Hepatocyte (in vitro differentiated cells): ENCODE data around the gene TPSG1. TPM values are rescaled to one million over a fixed set of nuclear protein-coding genes. Genes with fewer than 3 reads are reported as not detected.
"Not testable (repeated sequence)": the region's sequence is repeated elsewhere in the genome, so short reads cannot be mapped to it uniquely, and the experiment has no call there.

Experiments used
- DNase-seq: peaks from one replicate; pipeline ENCODE4 v3.0.0-alpha.2; 2016; ENCODE audit warnings: low spot score
- H2AFZ ChIP-seq: fragments of 200-600 bp; sonication (generic); 2 replicates; pipeline ENCODE4 v1.6.0; 2016; ENCODE audit warnings: antibody characterized with exemption, mild to moderate bottlenecking
- H3K27ac ChIP-seq: fragments of 200-600 bp; sonication (generic); 2 replicates; pipeline ENCODE4 v1.5.1; 2016; ENCODE audit warnings: mild to moderate bottlenecking
- H3K27me3 ChIP-seq: fragments of 200-600 bp; sonication (generic); 2 replicates; pipeline ENCODE4 v1.6.1; 2016
- H3K36me3 ChIP-seq: fragments of 200-600 bp; sonication (generic); replicated peaks from 2 replicates; pipeline ENCODE4 v1.5.1; 2016; ENCODE audit warnings: low read depth; ENCODE audit not compliant: insufficient read depth
- H3K4me1 ChIP-seq: fragments of 200-600 bp; sonication (generic); 2 replicates; pipeline ENCODE4 v1.5.1; 2016; ENCODE audit warnings: mild to moderate bottlenecking, moderate library complexity; ENCODE audit not compliant: insufficient read depth
- H3K4me2 ChIP-seq: fragments of 200-600 bp; sonication (generic); 2 replicates; pipeline ENCODE4 v1.6.0; 2016
- H3K4me3 ChIP-seq: fragments of 200-600 bp; sonication (generic); 2 replicates; pipeline ENCODE4 v1.5.1; 2016; ENCODE audit warnings: mild to moderate bottlenecking
- H3K79me2 ChIP-seq: fragments of 200-600 bp; sonication (generic); 2 replicates; pipeline ENCODE4 v1.6.0; 2017; ENCODE audit warnings: mild to moderate bottlenecking
- H3K9me2 ChIP-seq: fragments of 200-600 bp; sonication (generic); replicated peaks from 2 replicates; pipeline ENCODE4 v1.6.0; 2017; ENCODE audit warnings: mild to moderate bottlenecking; ENCODE audit not compliant: insufficient read depth
- H3K9me3 ChIP-seq: fragments of 200-600 bp; sonication (generic); 2 replicates; pipeline ENCODE4 v1.5.1; 2016; ENCODE audit warnings: low read depth, mild to moderate bottlenecking
- H4K20me1 ChIP-seq: fragments of 200-600 bp; sonication (generic); 2 replicates; pipeline ENCODE4 v1.6.0; 2016; ENCODE audit warnings: mild to moderate bottlenecking; ENCODE audit not compliant: insufficient read depth, poor library complexity, severe bottlenecking
- EZH2 ChIP-seq: fragments of 200-600 bp; sonication (generic); IDR thresholded peaks from 2 replicates; pipeline ENCODE4 v1.6.1; 2016; ENCODE audit warnings: antibody characterized with exemption, mild to moderate bottlenecking, borderline replicate concordance
- EZH2phosphoT487 ChIP-seq: fragments of 200-600 bp; sonication (generic); IDR thresholded peaks from one replicate; pipeline ENCODE4 v1.6.1; 2018; ENCODE audit warnings: antibody characterized with exemption, mild to moderate bottlenecking, low read depth, moderate library complexity; ENCODE audit not compliant: unreplicated experiment, severe bottlenecking
- WGBS: methylation state at CpG from one replicate; pipeline ENCODE4 v1.1.6; 2016; ENCODE audit warnings: low lambda C conversion rate; ENCODE audit errors: missing lambda C conversion rate; 5-methylcytosine and 5-hydroxymethylcytosine counted together
- polyA plus RNA-seq: library from polyadenylated mRNA; unstranded; fragments of >200 nt; fragmentation: Nextera tagmentation; extraction: Ambion mirVana; gene quantifications from 2 replicates; pipeline ENCODE4 v1.2.1, GENCODE V29; 2016
- total RNA-seq: library from RNA; depleted of rRNA; stranded (reverse); fragments of >200 nt; gene quantifications from 2 replicates; pipeline ENCODE4 v1.2.3, GENCODE V29; 2014
- TF ChIP-seq, protein P1 (sequence below): fragments of 200-600 bp; sonication (generic); IDR thresholded peaks from 2 replicates; pipeline ENCODE4 v1.5.1; 2016; ENCODE audit warnings: antibody characterized with exemption, mild to moderate bottlenecking; ENCODE audit not compliant: poor library complexity

The TPSG1 gene
- total and polyA plus RNA-seq, 2 experiments from 2014 or later, result 0.67 to 2.0 TPM

DNA sequence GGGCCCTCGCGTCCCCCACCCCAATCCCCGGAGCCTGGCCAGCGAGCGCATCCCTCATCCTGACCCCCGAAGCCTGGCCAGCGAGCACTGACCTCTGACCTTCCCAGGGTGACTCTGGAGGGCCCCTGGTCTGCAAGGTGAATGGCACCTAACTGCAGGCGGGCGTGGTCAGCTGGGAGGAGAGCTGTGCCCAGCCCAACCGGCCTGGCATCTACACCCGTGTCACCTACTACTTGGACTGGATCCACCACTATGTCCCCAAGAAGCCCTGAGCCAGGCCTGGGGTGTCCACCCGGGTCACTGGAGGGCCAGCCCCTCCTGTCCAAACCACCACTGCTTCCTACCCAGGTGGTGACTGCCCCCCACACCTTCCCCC, 33.1 kb upstream of the TPSG1 start:
- no peak for DNase-seq
- Histone ChIP-seq H3K4me2 (no peak overlapping the region), H3K9me2 (no peaks in the 10 kb centered on the region), H3K27me3 (peaks cover 8% of the 10 kb centered on the region), H4K20me1 (no peaks in the 10 kb centered on the region), H3K9me3 (no peaks in the 10 kb centered on the region), H3K27ac (no peak overlapping the region), H2AFZ (no peak overlapping the region), H3K4me1 (no peaks in the 10 kb centered on the region), H3K4me3 (no peak overlapping the region), H3K36me3 (no peaks in the 10 kb centered on the region), H3K79me2 (no peaks in the 10 kb centered on the region)
- TF ChIP-seq EZH2phosphoT487 (no peak), EZH2 (no peak)
- TF ChIP-seq, protein P1, sequence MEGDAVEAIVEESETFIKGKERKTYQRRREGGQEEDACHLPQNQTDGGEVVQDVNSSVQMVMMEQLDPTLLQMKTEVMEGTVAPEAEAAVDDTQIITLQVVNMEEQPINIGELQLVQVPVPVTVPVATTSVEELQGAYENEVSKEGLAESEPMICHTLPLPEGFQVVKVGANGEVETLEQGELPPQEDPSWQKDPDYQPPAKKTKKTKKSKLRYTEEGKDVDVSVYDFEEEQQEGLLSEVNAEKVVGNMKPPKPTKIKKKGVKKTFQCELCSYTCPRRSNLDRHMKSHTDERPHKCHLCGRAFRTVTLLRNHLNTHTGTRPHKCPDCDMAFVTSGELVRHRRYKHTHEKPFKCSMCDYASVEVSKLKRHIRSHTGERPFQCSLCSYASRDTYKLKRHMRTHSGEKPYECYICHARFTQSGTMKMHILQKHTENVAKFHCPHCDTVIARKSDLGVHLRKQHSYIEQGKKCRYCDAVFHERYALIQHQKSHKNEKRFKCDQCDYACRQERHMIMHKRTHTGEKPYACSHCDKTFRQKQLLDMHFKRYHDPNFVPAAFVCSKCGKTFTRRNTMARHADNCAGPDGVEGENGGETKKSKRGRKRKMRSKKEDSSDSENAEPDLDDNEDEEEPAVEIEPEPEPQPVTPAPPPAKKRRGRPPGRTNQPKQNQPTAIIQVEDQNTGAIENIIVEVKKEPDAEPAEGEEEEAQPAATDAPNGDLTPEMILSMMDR, result no peak
- WGBS, result 93% methylated on average over 11 of the region's 12 CpGs

DNA sequence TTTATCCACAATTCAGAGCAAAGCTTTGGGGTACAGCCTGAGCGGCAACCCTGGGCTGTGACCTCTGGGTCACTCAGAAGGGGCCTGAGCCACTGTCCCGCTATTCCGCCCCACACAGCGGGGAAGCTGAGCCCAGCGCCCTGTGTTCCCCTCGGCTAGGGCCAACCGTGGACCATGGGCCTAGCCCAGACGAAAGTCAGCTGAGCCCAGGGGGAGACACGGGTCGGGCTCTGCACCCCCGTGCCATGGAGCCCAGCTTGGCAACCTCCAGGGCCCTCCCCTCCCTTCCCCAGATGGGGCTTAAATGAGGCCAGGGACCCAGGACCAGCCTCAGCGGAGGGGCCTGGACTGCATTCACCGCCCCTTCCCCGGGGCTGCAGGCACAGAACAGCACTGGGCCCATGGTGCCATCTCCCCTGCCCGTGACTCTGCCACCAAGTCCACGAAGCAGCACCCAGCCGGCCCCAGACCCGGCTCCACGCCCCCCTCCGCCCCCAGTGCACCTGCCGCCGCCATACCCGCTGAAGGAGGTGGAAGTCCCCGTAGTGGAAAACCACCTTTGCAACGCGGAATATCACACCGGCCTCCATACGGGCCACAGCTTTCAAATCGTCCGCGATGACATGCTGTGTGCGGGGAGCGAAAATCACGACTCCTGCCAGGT, 32.6 kb upstream of the TPSG1 start:
- no peak overlapping the region for H3K4me2 ChIP-seq

DNA sequence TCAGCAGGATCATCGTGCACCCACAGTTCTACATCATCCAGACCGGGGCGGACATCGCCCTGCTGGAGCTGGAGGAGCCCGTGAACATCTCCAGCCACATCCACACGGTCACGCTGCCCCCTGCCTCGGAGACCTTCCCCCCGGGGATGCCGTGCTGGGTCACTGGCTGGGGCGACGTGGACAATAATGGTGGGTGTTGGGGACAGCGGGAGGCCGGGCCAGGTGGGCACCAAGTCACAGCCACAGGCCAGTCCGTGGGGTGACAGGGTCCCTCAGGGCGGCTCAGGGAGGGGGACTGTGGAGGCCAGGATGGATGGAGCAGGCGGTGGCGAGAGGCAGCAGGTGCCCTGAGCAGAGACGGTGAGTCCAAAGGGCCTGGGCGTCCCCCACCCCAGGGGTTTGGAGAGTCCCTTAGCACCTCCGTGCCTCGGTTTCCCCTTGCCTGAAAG, 31.8 kb upstream of the TPSG1 start:
- no peak overlapping the region for H3K4me2 ChIP-seq
- TF ChIP-seq EZH2 (no peak), EZH2phosphoT487 (no peak)
- TF ChIP-seq, protein P1, result no peak
- no peaks in the 10 kb centered on the region for H3K9me3 ChIP-seq
- H2AFZ ChIP-seq, result no peak overlapping the region
- H3K4me1 ChIP-seq, result no peaks in the 10 kb centered on the region
- WGBS, result 89% methylated on average over 22 of the region's 22 CpGs
- H3K4me3 ChIP-seq, result no peak overlapping the region
- no peaks in the 10 kb centered on the region for H4K20me1 ChIP-seq
- DNase-seq, result no peak
- H3K79me2 ChIP-seq, result no peaks in the 10 kb centered on the region
- H3K27ac ChIP-seq, result no peak overlapping the region
- no peaks in the 10 kb centered on the region for H3K9me2 ChIP-seq
- peaks cover 8% of the 10 kb centered on the region for H3K27me3 ChIP-seq
- no peaks in the 10 kb centered on the region for H3K36me3 ChIP-seq

More for the DNA sequence above, 32.6 kb upstream of the TPSG1 start:
- DNase-seq, result no peak
- Histone ChIP-seq H3K27me3 (peaks cover 8% of the 10 kb centered on the region), H3K79me2 (no peaks in the 10 kb centered on the region), H3K27ac (no peak overlapping the region), H3K4me3 (no peak overlapping the region), H3K36me3 (no peaks in the 10 kb centered on the region), H4K20me1 (no peaks in the 10 kb centered on the region), H3K9me3 (no peaks in the 10 kb centered on the region), H2AFZ (no peak overlapping the region), H3K4me1 (no peaks in the 10 kb centered on the region), H3K9me2 (no peaks in the 10 kb centered on the region)
- TF ChIP-seq EZH2phosphoT487, result no peak
- no peak for TF ChIP-seq EZH2
- TF ChIP-seq, protein P1, result no peak
- 89% methylated on average over 17 of the region's 34 CpGs for WGBS

DNA sequence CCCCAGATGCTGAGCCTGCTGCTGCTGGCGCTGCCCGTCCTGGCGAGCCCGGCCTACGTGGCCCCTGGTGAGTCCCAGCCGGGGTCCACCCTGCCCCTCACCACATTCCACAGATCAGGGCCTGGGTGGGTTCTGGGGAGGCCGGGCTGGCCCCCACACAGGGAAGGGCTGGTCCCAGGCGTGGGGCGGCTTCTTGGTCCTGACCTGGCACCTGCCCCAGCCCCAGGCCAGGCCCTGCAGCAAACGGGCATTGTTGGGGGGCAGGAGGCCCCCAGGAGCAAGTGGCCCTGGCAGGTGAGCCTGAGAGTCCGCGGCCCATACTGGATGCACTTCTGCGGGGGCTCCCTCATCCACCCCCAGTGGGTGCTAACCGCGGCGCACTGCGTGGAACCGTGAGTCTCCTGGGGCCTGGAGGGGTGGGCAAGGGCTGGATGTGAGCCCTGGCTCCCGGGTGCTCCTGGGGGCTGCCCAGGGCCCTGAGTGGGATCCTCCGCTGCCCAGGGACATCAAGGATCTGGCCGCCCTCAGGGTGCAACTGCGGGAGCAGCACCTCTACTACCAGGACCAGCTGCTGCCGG, 31.3 kb upstream of the TPSG1 start:
- H3K27me3 ChIP-seq, H3K4me3 ChIP-seq, H3K36me3 ChIP-seq, H3K27ac ChIP-seq, H4K20me1 ChIP-seq, H2AFZ ChIP-seq, DNase-seq, H3K4me1 ChIP-seq, H3K9me3 ChIP-seq, H3K4me2 ChIP-seq, H3K9me2 ChIP-seq, H3K79me2 ChIP-seq: not testable (repeated sequence)
- WGBS, result 91% methylated on average over 23 of the region's 23 CpGs

DNA sequence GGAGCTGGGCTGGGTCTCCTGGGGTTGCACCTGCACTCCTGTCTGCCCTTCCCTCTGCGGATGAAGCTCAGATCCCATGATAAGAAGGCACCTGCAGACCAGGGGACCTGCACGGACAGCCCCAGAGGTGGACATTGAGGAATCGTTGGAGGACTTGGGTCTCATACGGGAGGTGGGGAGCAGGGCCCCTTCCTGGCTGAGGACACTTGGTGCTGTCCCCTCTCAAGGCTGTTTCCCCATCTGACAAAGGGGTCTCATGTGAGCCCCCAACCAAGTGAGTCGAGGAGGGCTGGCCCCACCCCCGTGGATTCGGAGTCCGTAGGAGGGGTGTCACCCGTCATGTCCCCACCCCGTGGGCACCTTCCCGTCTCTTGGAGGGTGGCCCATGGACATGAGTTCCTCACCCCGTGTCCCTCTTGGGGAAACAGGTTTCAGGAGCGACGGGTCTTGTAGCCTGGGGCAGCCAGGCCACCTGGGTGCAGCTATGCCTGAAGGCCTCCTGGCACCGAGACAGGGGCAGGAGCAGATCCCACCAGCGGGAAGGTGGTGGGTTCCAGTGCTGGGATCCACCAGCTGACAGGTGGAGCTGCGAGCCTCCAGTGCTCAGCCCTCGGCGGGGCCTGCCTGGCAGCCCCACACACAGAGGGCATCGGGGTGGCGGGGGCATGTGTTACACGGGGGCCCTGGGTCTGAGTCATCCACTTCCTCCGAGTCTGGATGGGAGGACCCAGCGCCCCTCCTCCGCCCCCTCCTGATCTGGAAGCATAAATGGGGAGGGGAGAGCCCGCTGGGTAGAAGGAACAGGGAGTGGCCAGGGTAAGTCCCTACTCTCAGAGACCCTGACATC, 30.4 kb upstream of the TPSG1 start, which contains the start of gene TPSD1:
Gene TPSD1, plus strand, starts transcription at position 794 of the 847 bp plus-strand sequence. CDS start 212 bp downstream, outside the sequence.
- H3K36me3 ChIP-seq, H3K27ac ChIP-seq, H4K20me1 ChIP-seq, H3K4me2 ChIP-seq, H3K4me1 ChIP-seq, H3K79me2 ChIP-seq, H3K9me2 ChIP-seq, H3K27me3 ChIP-seq, H3K9me3 ChIP-seq, DNase-seq, H3K4me3 ChIP-seq, H2AFZ ChIP-seq: not testable (repeated sequence)
- 86% methylated on average over 21 of the region's 26 CpGs for WGBS
